Spleen (tissue), 7 donors: Measurements from ENCODE around the gene B4GALNT4.

Experiments used
- CTCF ChIP-seq, 11 experiments: fragments of 200-600 bp in 7 of 11; fragments of 450-650 bp in 4 of 11; sonication (generic) in 4 of 11; IDR thresholded peaks in 8 of 11; conservative IDR thresholded peaks in 3 of 11; 1 replicate in 7 of 11; 2 replicates in 4 of 11; pipeline versions ENCODE4 v1.4.0 to v1.8.0; 2016 to 2021; ENCODE audit warnings: antibody characterized with exemption in 11 of 11, inconsistent platforms in 4 of 11, mild to moderate bottlenecking in 1 of 11
- POLR2A ChIP-seq, 3 donors: fragments of 450-650 bp; IDR thresholded peaks; one replicate each; pipeline ENCODE4 v1.5.1; 2017; ENCODE audit warnings: antibody characterized with exemption in 3 of 3, mild to moderate bottlenecking in 1 of 3
- POLR2AphosphoS5 ChIP-seq, 3 donors: sonication (generic); formaldehyde crosslinking; IDR thresholded peaks; one replicate each; pipeline ENCODE4 v1.5.1; 2017; ENCODE audit warnings: antibody characterized with exemption in 3 of 3
- donor health status: DM: no; HTN: no; CAD: no; lungs with moderate emphysema.
- donor health status: DM: no; HTN: no; CAD: no.
- donor health status: DM: no; HTN: no; CAD: no.

GRCh38 chr11:327581-327923 is 41.7 kb upstream of the B4GALNT4 start:
- TF ChIP-seq CTCF (IDR thresholded peaks at IDR 0.05 in 8 of 11, conservative IDR thresholded peaks at IDR 0.05 in 3 of 11): no peak
- TF ChIP-seq POLR2A (IDR thresholded peaks at IDR 0.05): no peak
- TF ChIP-seq POLR2AphosphoS5 (IDR thresholded peaks at IDR 0.05): no peak
